MCF 10A (cell line): ENCODE data around the gene PLAC8L1. TPM values are rescaled to one million over a fixed set of nuclear protein-coding genes. Genes with fewer than 3 reads are reported as not detected.
"Not testable (repeated sequence)": the region's sequence is repeated elsewhere in the genome, so short reads cannot be mapped to it uniquely, and the experiment has no call there.

ENCODE experiments used
- BruUV-seq: library from RNA; stranded (reverse); fragments of 400-500 nt; replicated peaks from 2 replicates; lab custom pipeline; 2021; lab: Mats Ljungman, UMichigan
- CTCF ChIA-PET: fragments of 300-600 bp; sonication (Branson Sonifier 250); formaldehyde crosslinking; extraction: SDS; loops from one replicate; lab custom pipeline; 2021; ENCODE audit warnings: antibody characterized with exemption, inconsistent platforms; lab: Yijun Ruan, JAX
- POLR2A ChIA-PET: fragments of 300-600, 350-650 bp; sonication (Branson Sonifier 250); formaldehyde crosslinking; extraction: SDS; loops from one replicate; lab custom pipeline; 2020; ENCODE audit warnings: antibody characterized with exemption, inconsistent platforms; lab: Yijun Ruan, JAX
- DNase-seq: peaks from one replicate; pipeline ENCODE4 v3.0.0-alpha.2; 2018; ENCODE audit not compliant: unreplicated experiment
- H3K27ac Mint-ChIP-seq: one replicate; pipeline ENCODE4 v1.8.0; 2022; ENCODE audit warnings: mild to moderate bottlenecking, low read depth, mixed read lengths; ENCODE audit not compliant: unreplicated experiment
- H3K27me3 Mint-ChIP-seq: one replicate; pipeline ENCODE4 v1.8.0; 2022; ENCODE audit warnings: mixed read lengths; ENCODE audit not compliant: insufficient read depth, unreplicated experiment
- H3K36me3 Mint-ChIP-seq: one replicate; pipeline ENCODE4 v1.8.0; 2022; ENCODE audit warnings: mild to moderate bottlenecking, moderate library complexity, mixed read lengths; ENCODE audit not compliant: insufficient read depth, unreplicated experiment
- H3K4me1 Mint-ChIP-seq: one replicate; pipeline ENCODE4 v1.8.0; 2022; ENCODE audit warnings: mixed read lengths; ENCODE audit not compliant: insufficient read depth, unreplicated experiment
- H3K4me3 Mint-ChIP-seq: one replicate; pipeline ENCODE4 v1.8.0; 2022; ENCODE audit warnings: mild to moderate bottlenecking, moderate library complexity, mixed read lengths; ENCODE audit not compliant: unreplicated experiment
- H3K9me3 Mint-ChIP-seq: one replicate; pipeline ENCODE4 v1.8.0; 2022; ENCODE audit warnings: mixed read lengths; ENCODE audit not compliant: unreplicated experiment
- CTCF ChIP-seq: fragments of 200-600 bp; IDR thresholded peaks from one replicate; pipeline ENCODE4 v1.8.0; 2022; ENCODE audit warnings: antibody characterized with exemption, mild to moderate bottlenecking; ENCODE audit not compliant: unreplicated experiment
- intact Hi-C: fragments of 100-400 bp; cut with micrococcal nuclease; formaldehyde crosslinking; loops from 2 replicates; pipeline ENCODE4 v1.14.1; 2022
- total RNA-seq: library from RNA; stranded (reverse); gene quantifications from 2 replicates; pipeline ENCODE4 v1.2.3, GENCODE V29; 2022

PLAC8L1 gene
- total RNA-seq, 1 experiment from 2014 or later, result 2.5 TPM

DNA sequence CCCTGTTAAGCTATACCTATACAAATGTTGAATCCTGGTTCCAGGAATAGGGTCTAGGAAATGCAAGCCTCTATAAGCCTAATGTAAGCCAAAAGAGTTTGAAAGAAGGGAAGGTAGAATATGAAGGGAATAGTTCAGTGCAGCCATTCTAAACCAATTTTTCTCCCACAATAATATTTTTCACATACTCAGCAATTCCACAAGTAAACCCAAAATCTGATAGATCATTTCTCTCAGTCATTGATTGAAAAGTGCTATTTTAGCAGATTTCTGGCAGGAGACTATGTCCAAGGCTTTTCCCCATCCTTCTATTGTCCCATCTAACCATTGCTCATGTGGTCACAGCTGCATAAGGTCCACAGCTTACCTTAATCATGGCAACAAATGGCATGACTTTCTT lies 20.7 kb upstream of the PLAC8L1 start:
- H3K27ac Mint-ChIP-seq, result no peak overlapping the region
- no peaks in the 10 kb centered on the region for H3K4me1 Mint-ChIP-seq
- BruUV-seq, result no TSS peak
- H3K9me3 Mint-ChIP-seq, result no peaks in the 10 kb centered on the region
- CTCF ChIA-PET, result interaction anchor here (0.7 to 1.0 kb wide), 3 partner anchors 37 to 1265 kb away, joined by 3 to 6 read pairs (median 4); no protein-coding TSS in a partner anchor
- H3K27me3 Mint-ChIP-seq, result no peaks in the 10 kb centered on the region
- DNase-seq, result no peak
- POLR2A ChIA-PET, result interaction anchor here (1.0 kb wide), 1 partner anchor 62 kb away, joined by 6 read pairs; no protein-coding TSS in a partner anchor
- H3K4me3 Mint-ChIP-seq, result no peak overlapping the region
- intact Hi-C loops, result no loop called here
- no peak for TF ChIP-seq CTCF
- peaks cover 99% of the 10 kb centered on the region for H3K36me3 Mint-ChIP-seq

- Mint-ChIP-seq H3K27me3 (no peaks in the 10 kb centered on the region), H3K9me3 (no peaks in the 10 kb centered on the region), H3K27ac (no peak overlapping the region), H3K36me3 (peaks cover 99% of the 10 kb centered on the region), H3K4me3 (no peak overlapping the region), H3K4me1 (no peaks in the 10 kb centered on the region)
- DNase-seq, result no peak
- BruUV-seq, result no TSS peak
- no peak for TF ChIP-seq CTCF
- ChIA-PET CTCF (no interaction called here), POLR2A (interaction anchor here (1.4 to 1.5 kb wide), 2 partner anchors 8 to 20 kb away, joined by 3 read pairs; no protein-coding TSS in a partner anchor)
- intact Hi-C loops, result loop anchor here (5.0 kb wide), 1 partner anchor 33 kb away; no protein-coding TSS in a partner anchor
These were observed 19.2 kb upstream of the PLAC8L1 start for GRCh38 chr5:146124580-146124979.

DNA sequence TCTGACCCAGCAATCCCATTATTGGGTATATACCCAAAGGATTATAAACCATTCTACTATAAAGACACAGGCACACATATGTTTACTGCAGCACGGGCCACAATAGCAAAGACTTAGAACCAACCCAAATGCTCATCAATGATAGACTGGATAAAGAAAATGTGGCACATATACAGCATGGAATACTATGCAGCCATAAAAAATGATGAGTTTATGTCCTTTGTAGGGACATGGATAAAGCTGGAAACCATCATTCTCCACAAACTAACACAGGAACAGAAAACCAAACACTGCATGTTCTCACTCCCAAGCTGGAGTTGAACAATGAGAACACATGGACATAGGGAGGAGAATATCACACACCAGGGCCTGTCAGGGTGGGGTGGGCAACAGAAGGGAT lies 16.1 kb upstream of the PLAC8L1 start:
- peaks cover 94% of the 10 kb centered on the region for H3K36me3 Mint-ChIP-seq
- not testable (repeated sequence) for DNase-seq, H3K27me3 Mint-ChIP-seq, H3K9me3 Mint-ChIP-seq, H3K4me1 Mint-ChIP-seq, BruUV-seq, H3K4me3 Mint-ChIP-seq, H3K27ac Mint-ChIP-seq
- ChIA-PET CTCF (interaction anchor here (1.0 to 6.0 kb wide), 4 partner anchors 8 to 81 kb away, joined by 4 to 42 read pairs (median 4); no protein-coding TSS in a partner anchor), POLR2A (interaction anchor here (0.6 to 1.4 kb wide), 2 partner anchors 13 to 26 kb away, joined by 3 read pairs; no protein-coding TSS in a partner anchor)
- intact Hi-C loops, result loop anchor here (5.0 kb wide), 1 partner anchor 36 kb away; no protein-coding TSS in a partner anchor

DNA sequence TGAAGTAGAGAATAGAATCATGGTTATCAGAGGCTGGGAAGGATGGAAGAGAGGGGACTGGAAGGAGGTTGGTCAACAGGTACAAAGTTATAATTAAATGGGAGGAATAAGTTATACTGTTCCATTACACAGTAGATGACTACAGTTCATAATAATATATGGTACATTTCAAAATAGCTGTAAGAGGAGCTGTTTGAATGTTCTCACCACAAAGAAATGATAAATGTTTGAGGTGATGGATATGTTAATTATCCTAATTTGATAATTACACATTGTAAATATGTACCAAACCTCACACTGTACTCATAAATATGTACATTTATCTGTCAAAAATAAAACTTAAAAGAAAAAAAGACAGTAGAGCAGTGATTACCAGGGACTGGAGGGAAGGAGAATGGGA lies 12.9 kb upstream of the PLAC8L1 start:
- H3K36me3 Mint-ChIP-seq, result peaks cover 94% of the 10 kb centered on the region

GRCh38 chr5:146117216-146117615 lies 11.8 kb upstream of the PLAC8L1 start:
- intact Hi-C loops, H3K4me1 Mint-ChIP-seq: not testable (repeated sequence)

More for the DNA sequence above, 12.9 kb upstream of the PLAC8L1 start:
- TF ChIP-seq CTCF, result no peak
- intact Hi-C loops, result no loop called here
- POLR2A ChIA-PET, result interaction anchor here (0.6 kb wide), 2 partner anchors 10 to 16 kb away, joined by 3 read pairs; no protein-coding TSS in a partner anchor
- Mint-ChIP-seq H3K9me3 (no peaks in the 10 kb centered on the region), H3K27ac (no peak overlapping the region), H3K4me1 (no peaks in the 10 kb centered on the region), H3K4me3 (no peak overlapping the region), H3K27me3 (no peaks in the 10 kb centered on the region)
- BruUV-seq, result no TSS peak
- CTCF ChIA-PET, result interaction anchor here (6.0 kb wide), 1 partner anchor 11 kb away, joined by 42 read pairs; no protein-coding TSS in a partner anchor
- DNase-seq, result no peak

More at GRCh38 chr5:146117216-146117615, 11.8 kb upstream of the PLAC8L1 start:
- ChIA-PET CTCF (interaction anchor here (0.6 to 6.0 kb wide), 4 partner anchors 12 to 1959 kb away, joined by 3 to 42 read pairs (median 4); no protein-coding TSS in a partner anchor), POLR2A (interaction anchor here (1.0 kb wide), 1 partner anchor 18 kb away, joined by 3 read pairs; no protein-coding TSS in a partner anchor)
- not testable (repeated sequence) for H3K9me3 Mint-ChIP-seq, H3K27ac Mint-ChIP-seq, DNase-seq, BruUV-seq, H3K27me3 Mint-ChIP-seq, H3K4me3 Mint-ChIP-seq
- peaks cover 92% of the 10 kb centered on the region for H3K36me3 Mint-ChIP-seq
